Ishikawa (cell line): ENCODE results near the gene NEK7.

ENCODE experiments used
- CEBPB ChIP-seq: IDR thresholded peaks from 2 replicates; pipeline ENCODE4 v1.6.1; 2012
- CREB1 ChIP-seq: IDR thresholded peaks from 2 replicates; pipeline ENCODE4 v1.6.1; 2012; ENCODE audit warnings: low read depth
- EGR1 ChIP-seq: IDR thresholded peaks from 2 replicates; pipeline ENCODE4 v1.6.1; 2012
- EP300 ChIP-seq: IDR thresholded peaks from 2 replicates; pipeline ENCODE4 v1.6.1; 2012; ENCODE audit warnings: borderline replicate concordance
- FOXM1 ChIP-seq: IDR thresholded peaks from 2 replicates; pipeline ENCODE4 v1.6.1; 2012; ENCODE audit warnings: low read depth, borderline replicate concordance
- MAX ChIP-seq: IDR thresholded peaks from 2 replicates; pipeline ENCODE4 v1.6.1; 2012
- NFIC ChIP-seq: IDR thresholded peaks from 2 replicates; pipeline ENCODE4 v1.6.1; 2012
- RAD21 ChIP-seq: IDR thresholded peaks from 2 replicates; pipeline ENCODE4 v1.6.1; 2012; ENCODE audit warnings: low read depth
- REST ChIP-seq: IDR thresholded peaks from 2 replicates; pipeline ENCODE4 v1.6.1; 2012; ENCODE audit warnings: low read depth, mild to moderate bottlenecking
- TAF1 ChIP-seq: IDR thresholded peaks from 2 replicates; pipeline ENCODE4 v1.6.1; 2012; ENCODE audit warnings: low read depth, mild to moderate bottlenecking
- TCF12 ChIP-seq: IDR thresholded peaks from 2 replicates; pipeline ENCODE4 v1.6.1; 2012; ENCODE audit warnings: low read depth
- TEAD4 ChIP-seq: IDR thresholded peaks from 2 replicates; pipeline ENCODE4 v1.6.1; 2012
- USF1 ChIP-seq: IDR thresholded peaks from 2 replicates; pipeline ENCODE4 v1.6.1; 2012
- YY1 ChIP-seq: IDR thresholded peaks from 2 replicates; pipeline ENCODE4 v1.6.1; 2012; ENCODE audit warnings: low read depth
- ZBTB7A ChIP-seq: IDR thresholded peaks from 2 replicates; pipeline ENCODE4 v1.6.1; 2012; ENCODE audit warnings: low read depth

Gene NEK7

GRCh38 chr1:198295225-198295624 lies 138.4 kb downstream of the NEK7 start:
- TF ChIP-seq CEBPB (no peak), MAX (no peak), USF1 (no peak), ZBTB7A (no peak), NFIC (no peak), REST (no peak), TCF12 (no peak), EGR1 (no peak), FOXM1 (no peak), YY1 (no peak), RAD21 (no peak), CREB1 (no peak)

DNA sequence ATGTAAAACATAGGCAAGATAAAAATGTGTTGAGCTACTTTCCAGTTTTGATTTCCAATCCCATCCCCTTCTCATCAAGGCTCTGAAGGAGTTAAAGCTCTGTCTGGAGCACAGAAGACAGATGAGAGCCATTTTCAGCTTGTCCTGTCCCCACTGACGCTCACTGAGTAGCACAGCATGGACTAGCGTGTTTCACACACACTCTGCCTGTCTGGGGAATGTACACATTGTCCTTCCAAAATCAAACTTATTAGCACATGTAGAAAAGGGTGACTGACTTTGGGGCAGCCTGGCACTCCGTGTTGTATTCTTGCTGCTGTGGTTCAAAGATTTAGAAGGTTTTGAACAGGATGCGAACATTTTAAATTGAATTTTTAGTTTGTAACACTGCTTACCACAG lies 139.2 kb downstream of the NEK7 start:
- TF ChIP-seq EP300 (no peak), TAF1 (no peak), RAD21 (no peak), CREB1 (no peak), NFIC (no peak), EGR1 (no peak), FOXM1 (no peak), REST (no peak), ZBTB7A (no peak), TCF12 (no peak), YY1 (no peak), USF1 (no peak)

DNA sequence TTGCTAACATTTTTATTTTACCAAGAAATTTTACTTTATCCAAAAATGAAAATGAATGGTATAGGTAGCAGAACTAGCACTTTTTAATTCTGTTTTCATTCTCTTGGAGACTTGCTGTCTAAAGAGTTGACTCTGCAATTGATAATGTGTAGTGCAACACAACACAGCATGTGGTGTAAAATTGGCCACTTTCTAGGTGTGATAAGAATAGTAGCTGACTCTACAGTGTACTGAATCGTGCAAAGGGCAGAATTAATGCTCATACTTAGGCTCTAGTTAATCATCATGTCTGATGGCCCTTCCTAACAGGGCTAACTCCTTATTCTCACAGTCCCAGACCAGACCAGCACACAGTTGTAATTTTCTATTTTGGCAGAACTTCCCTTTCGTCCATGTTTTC lies 140.5 kb downstream of the NEK7 start:
- TF ChIP-seq USF1 (no peak), EP300 (no peak), FOXM1 (no peak), NFIC (no peak)

GRCh38 chr1:198298640-198299039 lies 141.8 kb downstream of the NEK7 start:
- TF ChIP-seq TCF12: no peak
- no peak for TF ChIP-seq EP300
- TF ChIP-seq FOXM1: no peak
- TF ChIP-seq TEAD4: no peak
- no peak for TF ChIP-seq NFIC
- no peak for TF ChIP-seq USF1
- TF ChIP-seq TAF1: no peak
- TF ChIP-seq RAD21: no peak
- no peak for TF ChIP-seq EGR1
- no peak for TF ChIP-seq REST
- TF ChIP-seq MAX: no peak
- TF ChIP-seq CREB1: no peak
- no peak for TF ChIP-seq CEBPB
- no peak for TF ChIP-seq YY1
- TF ChIP-seq ZBTB7A: no peak
